Activated gamma-delta T cell (primary cell): ENCODE measurements around the gene DEFB128.

ENCODE experiments used
- DNase-seq: peaks from one replicate; lab custom pipeline; 2025; lab: John Stamatoyannopoulos, UW

Gene DEFB128

DNA sequence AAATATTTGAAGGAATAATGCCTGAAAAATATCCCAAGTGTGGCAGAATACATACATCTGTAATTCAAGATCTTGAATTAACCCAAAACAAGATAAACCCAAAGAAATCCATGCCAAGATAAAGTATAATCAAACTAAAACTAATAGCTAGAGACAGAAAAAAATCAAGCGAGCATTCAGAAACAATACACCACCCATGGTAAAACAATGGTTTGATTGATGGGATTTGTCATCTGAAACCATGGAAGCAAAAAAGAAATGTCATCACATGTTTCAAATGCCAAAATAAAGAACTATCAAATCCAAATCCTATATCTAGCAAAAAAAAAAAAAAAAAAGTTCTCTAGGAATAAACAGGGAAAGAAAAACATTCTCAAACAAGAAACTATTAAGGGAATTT is 37.4 kb downstream of the DEFB128 start:
- DNase-seq: no peak

DNA sequence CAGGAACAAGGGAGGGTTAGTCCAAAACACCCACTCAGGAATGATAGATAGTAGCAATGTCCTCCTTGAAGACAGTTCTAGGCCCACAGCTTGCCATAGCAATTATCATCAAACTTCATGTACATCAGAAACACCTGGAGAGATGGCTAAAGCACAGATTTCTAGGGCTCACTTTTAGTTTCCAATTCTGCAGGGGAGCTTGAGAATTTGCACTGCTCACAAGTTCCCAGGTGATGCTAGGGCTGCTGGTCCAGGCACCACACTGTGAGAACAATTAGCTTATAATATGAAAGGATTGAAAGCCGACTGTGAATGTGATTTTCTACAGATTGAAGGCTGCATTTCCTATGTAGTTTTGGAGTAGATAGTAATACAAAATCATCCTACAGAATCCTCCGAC is 43.6 kb downstream of the DEFB128 start:
- DNase-seq: no peak

DNA sequence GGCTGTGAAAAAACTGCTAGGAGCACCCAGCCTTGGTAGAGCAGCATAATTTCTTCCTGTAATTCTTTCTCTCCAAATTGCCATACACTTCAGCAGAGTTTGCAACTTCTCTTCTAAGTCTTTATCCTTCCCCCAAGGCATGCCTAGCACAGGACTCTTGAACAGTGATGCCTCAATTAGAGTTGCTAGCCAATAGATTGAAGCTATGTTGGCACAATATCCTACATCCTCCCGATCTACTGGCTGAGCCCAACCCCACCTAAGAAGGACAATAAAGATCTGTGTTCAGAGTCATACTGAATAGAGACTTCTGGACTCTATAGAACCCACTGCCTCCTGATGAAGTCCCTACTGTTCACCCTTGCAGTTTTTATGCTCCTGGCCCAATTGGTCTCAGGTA is 47.2 kb downstream of the DEFB128 start, which contains the start of gene DEFB126:
TSS of gene DEFB126 (plus strand) at position 301 of the 400 bp plus-strand sequence. CDS start at position 340, 39 bp downstream.
- DNase-seq: no peak
